PC-9 (cell line): ENCODE results near the gene MTUS2.

Experiments used
- EZH2 ChIP-seq: fragments of 200-600 bp; sonication (generic); IDR thresholded peaks from 2 replicates; pipeline ENCODE4 v1.8.0; 2017; ENCODE audit warnings: antibody characterized with exemption, low read depth
- TF ChIP-seq, protein P1 (sequence below): fragments of 200-600 bp; sonication (generic); conservative IDR thresholded peaks from 2 replicates; pipeline ENCODE4 v1.6.1; 2017; ENCODE audit warnings: mixed run types, antibody characterized with exemption, mild to moderate bottlenecking, moderate library complexity

DNA sequence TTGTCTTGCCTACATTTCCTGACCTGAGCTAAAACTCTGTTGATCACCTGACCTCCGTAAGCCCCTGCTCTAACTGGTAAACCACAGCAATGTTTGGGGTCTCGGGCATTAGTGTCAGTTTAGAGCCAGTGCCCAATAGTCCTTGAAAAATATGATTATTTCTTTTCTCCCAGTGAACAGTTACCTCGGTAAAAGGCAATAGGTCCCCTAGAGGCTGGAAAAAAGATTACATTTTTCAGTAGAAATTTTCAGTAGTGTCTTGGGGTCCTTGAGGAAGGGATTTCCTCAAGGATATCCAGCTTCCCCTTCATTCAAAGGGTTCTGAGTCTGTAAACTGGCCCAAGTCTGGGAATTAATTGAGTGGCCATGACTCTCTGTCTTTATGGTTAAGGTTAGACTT is 597.9 kb downstream of the MTUS2 start:
- TF ChIP-seq, protein P1, sequence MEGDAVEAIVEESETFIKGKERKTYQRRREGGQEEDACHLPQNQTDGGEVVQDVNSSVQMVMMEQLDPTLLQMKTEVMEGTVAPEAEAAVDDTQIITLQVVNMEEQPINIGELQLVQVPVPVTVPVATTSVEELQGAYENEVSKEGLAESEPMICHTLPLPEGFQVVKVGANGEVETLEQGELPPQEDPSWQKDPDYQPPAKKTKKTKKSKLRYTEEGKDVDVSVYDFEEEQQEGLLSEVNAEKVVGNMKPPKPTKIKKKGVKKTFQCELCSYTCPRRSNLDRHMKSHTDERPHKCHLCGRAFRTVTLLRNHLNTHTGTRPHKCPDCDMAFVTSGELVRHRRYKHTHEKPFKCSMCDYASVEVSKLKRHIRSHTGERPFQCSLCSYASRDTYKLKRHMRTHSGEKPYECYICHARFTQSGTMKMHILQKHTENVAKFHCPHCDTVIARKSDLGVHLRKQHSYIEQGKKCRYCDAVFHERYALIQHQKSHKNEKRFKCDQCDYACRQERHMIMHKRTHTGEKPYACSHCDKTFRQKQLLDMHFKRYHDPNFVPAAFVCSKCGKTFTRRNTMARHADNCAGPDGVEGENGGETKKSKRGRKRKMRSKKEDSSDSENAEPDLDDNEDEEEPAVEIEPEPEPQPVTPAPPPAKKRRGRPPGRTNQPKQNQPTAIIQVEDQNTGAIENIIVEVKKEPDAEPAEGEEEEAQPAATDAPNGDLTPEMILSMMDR = no peak; the same call in 1 of the 2 replicates
- no peak for TF ChIP-seq EZH2
